CD4-positive, alpha-beta memory T cell (primary cell): ENCODE results near the gene WDR45B. TPM values are rescaled to one million over a fixed set of nuclear protein-coding genes. Genes with fewer than 3 reads are reported as not detected.
A peak's percentile ranks its signal among the peaks of the same experiment; 100 is the strongest.
"Not testable (repeated sequence)": the region's sequence is repeated elsewhere in the genome, so short reads cannot be mapped to it uniquely, and the experiment has no call there.

ENCODE experiments used
- CTCF ChIA-PET: fragments of 350-600 bp; sonication (Branson Sonifier 250); formaldehyde crosslinking; loops from one replicate; lab custom pipeline; 2021; ENCODE audit warnings: inconsistent platforms; ENCODE audit not compliant: partially characterized antibody; lab: Charles Lee
- POLR2A ChIA-PET: fragments of 350-600 bp; sonication (Branson Sonifier 250); formaldehyde crosslinking; loops from one replicate; lab custom pipeline; 2021; ENCODE audit not compliant: partially characterized antibody; lab: Charles Lee
- DNase-seq, 5 donors: peaks; one replicate each; pipeline versions ENCODE4 v3.0.0 to v3.0.0-alpha.2; 2020 to 2022; ENCODE audit warnings: mixed read lengths in 1 of 5
- H3K27ac ChIP-seq: one replicate; pipeline ENCODE4 v1.7.0; 2013; ENCODE audit warnings: low read depth, low read length
- H3K27me3 ChIP-seq: 2 replicates; pipeline ENCODE4 v1.7.0; 2013; ENCODE audit warnings: mild to moderate bottlenecking, low read length, moderate library complexity; ENCODE audit not compliant: insufficient read depth
- H3K36me3 ChIP-seq: 2 replicates; pipeline ENCODE4 v1.7.0; 2013; ENCODE audit warnings: mild to moderate bottlenecking, low read length, moderate library complexity; ENCODE audit not compliant: insufficient read depth
- H3K4me1 ChIP-seq: 2 replicates; pipeline ENCODE4 v1.7.0; 2013; ENCODE audit warnings: mild to moderate bottlenecking, low read length, moderate library complexity; ENCODE audit not compliant: insufficient read depth
- H3K4me3 ChIP-seq, 2 donors: one replicate each; pipeline ENCODE4 v1.7.0; 2013; ENCODE audit warnings: low read length in 2 of 2, mild to moderate bottlenecking in 1 of 2
- H3K9me3 ChIP-seq, 2 donors: one replicate each; pipeline ENCODE4 v1.7.0; 2013; ENCODE audit warnings: low read length in 2 of 2, control low read depth in 1 of 2; ENCODE audit not compliant: control insufficient read depth in 1 of 2
- H3K27ac Mint-ChIP-seq, 7 donors: one replicate each; pipeline ENCODE4 v1.8.0; 2020 to 2021; ENCODE audit warnings: mixed read lengths in 7 of 7, mild to moderate bottlenecking in 6 of 7, inconsistent platforms in 3 of 7, moderate library complexity in 3 of 7
- H3K27me3 Mint-ChIP-seq, 2 donors: one replicate each; pipeline ENCODE4 v1.8.0; 2020 to 2021; ENCODE audit warnings: mixed read lengths in 2 of 2
- H3K36me3 Mint-ChIP-seq, 2 donors: one replicate each; pipeline ENCODE4 v1.8.0; 2020 to 2021; ENCODE audit warnings: mixed read lengths in 2 of 2, inconsistent platforms in 1 of 2, mild to moderate bottlenecking in 1 of 2
- H3K4me1 Mint-ChIP-seq, 4 donors: one replicate each; pipeline ENCODE4 v1.8.0; 2020 to 2021; ENCODE audit warnings: mixed read lengths in 4 of 4, mild to moderate bottlenecking in 1 of 4
- H3K4me3 Mint-ChIP-seq, 8 donors: one replicate each; pipeline ENCODE4 v1.8.0; 2020 to 2021; ENCODE audit warnings: mixed read lengths in 8 of 8, mild to moderate bottlenecking in 7 of 8, moderate library complexity in 6 of 8, inconsistent platforms in 3 of 8
- H3K9me3 Mint-ChIP-seq, 8 donors: one replicate each; pipeline ENCODE4 v1.8.0; 2020 to 2021; ENCODE audit warnings: mixed read lengths in 8 of 8, mild to moderate bottlenecking in 5 of 8, inconsistent platforms in 3 of 8, moderate library complexity in 1 of 8
- intact Hi-C: fragments of 100-400 bp; cut with micrococcal nuclease; formaldehyde crosslinking; loops from one replicate; pipeline ENCODE4 v1.15.1; 2023
- polyA plus RNA-seq, 2 donors: library from polyadenylated mRNA; unstranded; fragments of 300-500 nt; fragmentation: Illumina TruSeq; gene quantifications; one replicate each; pipeline ENCODE4 v1.2.3, GENCODE V29; 2021
- total RNA-seq, 2 experiments: library from RNA; stranded (reverse); gene quantifications; one replicate each; pipeline ENCODE4 v1.2.3, GENCODE V29; 2021

WDR45B gene
- total and polyA plus RNA-seq, 4 experiments from 2014 or later, result 35.1 to 66.7 (median 57.3) TPM

DNA sequence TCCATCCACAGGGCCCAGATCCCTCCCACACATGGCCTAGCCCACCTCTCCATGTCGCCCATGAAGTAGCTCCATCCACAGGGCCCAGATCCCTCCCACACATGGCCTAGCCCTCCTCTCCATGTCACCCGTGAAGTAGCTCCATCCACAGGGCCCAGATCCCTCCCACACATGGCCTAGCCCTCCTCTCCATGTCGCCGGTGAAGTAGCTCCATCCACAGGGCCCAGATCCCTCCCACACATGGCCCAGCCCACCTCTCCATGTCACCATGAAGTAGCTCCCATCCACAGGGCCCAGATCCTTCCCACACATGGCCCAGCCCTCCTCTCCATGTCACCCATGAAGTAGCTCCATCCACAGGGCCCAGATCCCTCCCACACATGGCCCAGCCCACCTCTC, 68.3 kb downstream of the WDR45B start:
- H3K36me3 ChIP-seq, CTCF ChIA-PET, H3K4me3 Mint-ChIP-seq, H3K27me3 ChIP-seq, H3K27ac ChIP-seq, H3K9me3 ChIP-seq, DNase-seq, H3K4me1 ChIP-seq, POLR2A ChIA-PET, H3K4me1 Mint-ChIP-seq, H3K27me3 Mint-ChIP-seq, H3K27ac Mint-ChIP-seq, H3K9me3 Mint-ChIP-seq, intact Hi-C loops, H3K4me3 ChIP-seq: not testable (repeated sequence)
- peaks cover 14 to 27% of the 10 kb centered on the region in 2 donors for H3K36me3 Mint-ChIP-seq

DNA sequence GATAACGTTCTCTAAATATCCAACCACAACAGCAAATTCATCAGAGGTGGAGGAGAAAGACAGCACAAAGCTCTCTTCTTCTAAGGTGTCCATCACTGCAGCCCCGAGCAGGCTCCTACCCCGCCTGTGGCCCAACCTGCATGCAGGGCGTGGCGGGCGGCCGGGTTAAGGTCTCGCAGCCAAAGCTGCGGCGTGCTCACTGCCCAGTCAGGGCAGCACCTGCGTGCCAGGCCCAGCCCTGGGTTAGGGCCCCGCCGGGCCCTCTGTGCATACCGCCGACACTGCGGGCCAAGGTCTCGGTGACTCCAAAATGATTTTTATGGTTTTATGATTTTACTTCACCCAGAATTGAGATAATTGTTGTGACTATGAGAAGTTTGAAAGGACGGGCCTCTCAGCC, 70.9 kb downstream of the WDR45B start:
- peaks cover 17% of the 10 kb centered on the region for H3K36me3 ChIP-seq
- no peaks in the 10 kb centered on the region for H3K27me3 ChIP-seq
- no peaks in the 10 kb centered on the region for H3K9me3 ChIP-seq
- no peaks in the 10 kb centered on the region for H3K4me1 ChIP-seq
- intact Hi-C loops, result no loop called here
- H3K9me3 Mint-ChIP-seq, result no peaks in the 10 kb centered on the region
- H3K27ac Mint-ChIP-seq, result no peak overlapping the region
- H3K27ac ChIP-seq, result no peak overlapping the region
- ChIA-PET CTCF (no interaction called here), POLR2A (no interaction called here)
- peaks cover 18 to 35% of the 10 kb centered on the region in 2 donors for H3K36me3 Mint-ChIP-seq
- DNase-seq, result no peak
- no peaks in the 10 kb centered on the region for H3K27me3 Mint-ChIP-seq
- H3K4me1 Mint-ChIP-seq, result peaks cover 0 to 4% (median 0%) of the 10 kb centered on the region in 4 donors
- no peak overlapping the region for H3K4me3 ChIP-seq
- H3K4me3 Mint-ChIP-seq, result no peak overlapping the region

DNA sequence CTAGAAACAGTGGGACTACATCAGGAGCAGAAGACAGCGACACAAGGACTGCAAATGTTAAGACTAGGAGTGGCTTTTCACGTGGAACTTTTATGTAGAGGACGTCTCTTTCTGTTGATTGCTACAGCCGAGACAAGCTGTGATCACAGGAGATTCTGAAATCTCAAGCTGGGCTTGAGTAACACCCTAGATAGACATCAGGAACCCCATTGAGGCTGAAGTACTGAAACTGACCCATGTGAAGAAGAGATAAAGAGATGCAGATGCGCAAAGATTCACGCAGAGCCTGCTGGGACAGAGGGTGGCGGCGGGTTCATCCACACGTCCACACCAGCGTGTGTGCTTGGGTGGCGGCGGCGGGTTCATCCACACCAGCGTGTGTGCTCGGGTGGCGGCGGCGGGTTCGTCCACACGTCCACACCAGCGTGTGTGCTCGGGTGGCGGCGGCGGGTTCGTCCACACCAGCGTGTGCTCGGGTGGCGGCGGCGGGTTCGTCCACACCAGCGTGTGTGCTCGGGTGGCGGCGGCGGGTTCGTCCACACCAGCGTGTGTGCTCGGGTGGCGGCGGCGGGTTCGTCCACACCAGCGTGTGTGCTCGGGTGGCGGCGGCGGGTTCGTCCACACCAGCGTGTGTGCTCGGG, 72.5 kb downstream of the WDR45B start:
- H3K27me3 ChIP-seq, H3K27me3 Mint-ChIP-seq, POLR2A ChIA-PET, H3K4me3 ChIP-seq, H3K4me3 Mint-ChIP-seq, intact Hi-C loops, DNase-seq, H3K27ac Mint-ChIP-seq, H3K4me1 ChIP-seq, H3K9me3 ChIP-seq, H3K4me1 Mint-ChIP-seq, H3K27ac ChIP-seq, H3K9me3 Mint-ChIP-seq: not testable (repeated sequence)
- CTCF ChIA-PET, result interaction anchor here (1.3 kb wide), 1 partner anchor 22 kb away, joined by 4 read pairs; no protein-coding TSS in a partner anchor
- H3K36me3 Mint-ChIP-seq, result peaks cover 25 to 42% of the 10 kb centered on the region in 2 donors
- peaks cover 28% of the 10 kb centered on the region for H3K36me3 ChIP-seq

DNA sequence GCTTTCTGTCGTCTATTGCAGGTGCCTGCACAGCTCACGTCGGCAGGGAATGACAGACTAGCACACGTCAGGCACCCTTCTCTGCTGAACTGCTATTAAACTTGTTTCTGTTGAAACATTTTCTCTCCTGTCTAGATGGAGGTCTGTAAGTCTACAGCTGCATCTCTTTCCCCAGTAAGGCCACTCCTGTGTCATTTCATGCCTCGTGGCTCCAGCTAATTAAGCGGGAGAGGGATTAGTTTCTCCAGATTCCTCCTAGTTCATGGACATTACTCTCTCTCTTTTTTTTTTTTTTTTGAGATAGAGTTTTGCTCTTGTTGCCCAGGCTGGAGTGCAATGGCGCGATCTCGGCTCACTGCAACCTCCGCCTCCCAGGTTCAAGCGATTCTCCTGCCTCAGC, 74.2 kb downstream of the WDR45B start:
- peaks cover 28 to 51% of the 10 kb centered on the region in 2 donors for H3K36me3 Mint-ChIP-seq
- H3K4me1 Mint-ChIP-seq, result peaks cover 0 to 2% (median 0%) of the 10 kb centered on the region in 4 donors
- Histone ChIP-seq H3K27me3 (no peaks in the 10 kb centered on the region), H3K4me1 (no peaks in the 10 kb centered on the region), H3K9me3 (no peaks in the 10 kb centered on the region), H3K27ac (no peak overlapping the region), H3K4me3 (no peak overlapping the region), H3K36me3 (peaks cover 36% of the 10 kb centered on the region)
- H3K27me3 Mint-ChIP-seq, result no peaks in the 10 kb centered on the region
- H3K9me3 Mint-ChIP-seq, result no peaks in the 10 kb centered on the region
- POLR2A ChIA-PET, result no interaction called here
- CTCF ChIA-PET, result no interaction called here
- no peak overlapping the region for H3K27ac Mint-ChIP-seq
- H3K4me3 Mint-ChIP-seq, result no peak overlapping the region
- intact Hi-C loops, result no loop called here
- no peak for DNase-seq

DNA sequence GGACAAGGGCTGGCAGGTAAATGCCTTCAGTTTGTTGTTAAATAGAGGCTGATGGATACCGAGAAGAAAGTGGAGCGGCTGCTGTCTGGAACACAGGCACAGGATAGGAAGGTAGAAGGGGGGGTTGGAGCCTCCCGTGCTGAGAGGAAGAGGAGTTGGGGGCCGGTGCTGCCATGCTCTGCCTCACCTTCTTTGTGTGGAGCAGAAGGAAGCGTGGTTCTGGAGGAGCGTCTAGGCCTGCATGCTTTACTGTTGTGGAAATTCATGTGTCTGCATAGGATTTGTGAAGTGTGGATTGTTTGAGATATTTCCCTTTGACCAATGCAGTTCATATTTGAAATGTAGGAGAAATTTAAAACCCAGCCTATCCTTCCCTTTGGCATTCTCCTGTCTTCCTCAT, 76.4 kb downstream of the WDR45B start:
- peaks cover 50% of the 10 kb centered on the region for H3K36me3 ChIP-seq
- H3K27me3 ChIP-seq, result no peaks in the 10 kb centered on the region
- Mint-ChIP-seq H3K36me3 (peaks cover 27 to 54% of the 10 kb centered on the region in 2 donors), H3K4me3 (no peak overlapping the region), H3K27ac (peak overlapping the region in 1 of 7 donors; percentile 29), H3K9me3 (no peaks in the 10 kb centered on the region), H3K27me3 (no peaks in the 10 kb centered on the region), H3K4me1 (peaks cover 0 to 3% (median under 1%) of the 10 kb centered on the region in 4 donors)
- no peaks in the 10 kb centered on the region for H3K9me3 ChIP-seq
- intact Hi-C loops, result no loop called here
- no peaks in the 10 kb centered on the region for H3K4me1 ChIP-seq
- CTCF ChIA-PET, result no interaction called here
- POLR2A ChIA-PET, result no interaction called here
- no peak for DNase-seq
- no peak overlapping the region for H3K4me3 ChIP-seq
- H3K27ac ChIP-seq, result no peak overlapping the region

DNA sequence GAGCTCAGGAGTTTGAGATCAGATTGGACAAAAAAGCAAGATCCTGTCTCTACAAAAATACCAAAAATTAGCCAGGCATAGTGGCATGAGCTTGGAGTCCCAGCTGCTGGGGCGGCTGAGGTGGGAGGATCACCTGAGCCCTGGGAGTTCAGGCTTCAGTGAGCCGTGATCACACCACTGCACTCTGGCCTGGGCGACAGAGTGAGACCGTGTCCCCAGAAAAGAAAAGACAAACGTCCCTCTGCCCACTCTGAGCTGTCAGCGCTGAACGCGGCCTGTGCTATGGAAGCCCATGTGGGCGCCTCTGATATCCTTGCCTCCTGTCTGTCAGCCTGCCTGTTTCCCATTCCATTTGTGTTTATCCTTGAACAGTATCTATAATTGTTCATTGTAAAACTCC, 78.0 kb downstream of the WDR45B start:
- peaks cover 54% of the 10 kb centered on the region for H3K36me3 ChIP-seq
- peak overlapping the region in 1 of 7 donors; percentile 25 for H3K27ac Mint-ChIP-seq
- H3K27me3 ChIP-seq, result no peaks in the 10 kb centered on the region
- CTCF ChIA-PET, result no interaction called here
- intact Hi-C loops, result no loop called here
- no peak overlapping the region for H3K4me3 ChIP-seq
- H3K4me1 Mint-ChIP-seq, result peaks cover 0 to 3% (median 0%) of the 10 kb centered on the region in 4 donors
- no peaks in the 10 kb centered on the region for H3K9me3 ChIP-seq
- POLR2A ChIA-PET, result no interaction called here
- H3K4me1 ChIP-seq, result no peaks in the 10 kb centered on the region
- H3K27ac ChIP-seq, result no peak overlapping the region
- no peak for DNase-seq
- H3K27me3 Mint-ChIP-seq, result no peaks in the 10 kb centered on the region
- H3K4me3 Mint-ChIP-seq, result no peak overlapping the region
- peaks cover 23 to 59% of the 10 kb centered on the region in 2 donors for H3K36me3 Mint-ChIP-seq
- no peaks in the 10 kb centered on the region for H3K9me3 Mint-ChIP-seq

DNA sequence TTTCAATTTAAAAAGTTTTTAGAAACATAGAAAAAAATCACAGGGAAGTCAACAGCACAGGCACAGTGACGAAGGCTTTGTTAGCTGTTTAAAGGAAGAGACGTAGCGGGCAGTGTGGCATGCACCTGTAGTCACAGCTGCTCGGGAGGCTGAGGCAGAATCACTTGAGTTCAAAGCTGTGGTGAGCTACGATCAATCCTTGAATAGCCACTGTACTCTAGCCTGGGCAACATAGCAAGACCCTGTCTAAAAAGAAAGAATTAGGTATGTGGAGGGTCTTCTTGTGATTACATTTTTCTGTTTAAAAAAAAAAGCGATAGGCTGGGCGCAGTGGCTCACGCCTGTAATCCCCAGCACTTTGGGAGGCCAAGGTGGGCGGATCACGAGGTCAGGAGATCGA, 78.6 kb downstream of the WDR45B start:
- Histone ChIP-seq H3K27me3 (no peaks in the 10 kb centered on the region), H3K4me3 (no peak overlapping the region), H3K27ac (no peak overlapping the region), H3K9me3 (no peaks in the 10 kb centered on the region), H3K4me1 (no peaks in the 10 kb centered on the region), H3K36me3 (peaks cover 56% of the 10 kb centered on the region)
- ChIA-PET POLR2A (no interaction called here), CTCF (interaction anchor here (0.8 to 1.3 kb wide), 2 partner anchors 16 to 19 kb away, joined by 3 to 5 read pairs; no protein-coding TSS in a partner anchor)
- intact Hi-C loops, result no loop called here
- H3K4me3 Mint-ChIP-seq, result no peak overlapping the region
- no peaks in the 10 kb centered on the region for H3K27me3 Mint-ChIP-seq
- peaks cover 0 to 3% (median 0%) of the 10 kb centered on the region in 4 donors for H3K4me1 Mint-ChIP-seq
- no peak for DNase-seq
- H3K27ac Mint-ChIP-seq, result no peak overlapping the region
- H3K9me3 Mint-ChIP-seq, result no peaks in the 10 kb centered on the region
- H3K36me3 Mint-ChIP-seq, result peaks cover 27 to 59% of the 10 kb centered on the region in 2 donors
